Measurements from ENCODE around the gene AFF3.

GRCh38 chr2:99653433-99653832, 489.0 kb downstream of the AFF3 start:
- TF ChIP-seq, protein P1, sequence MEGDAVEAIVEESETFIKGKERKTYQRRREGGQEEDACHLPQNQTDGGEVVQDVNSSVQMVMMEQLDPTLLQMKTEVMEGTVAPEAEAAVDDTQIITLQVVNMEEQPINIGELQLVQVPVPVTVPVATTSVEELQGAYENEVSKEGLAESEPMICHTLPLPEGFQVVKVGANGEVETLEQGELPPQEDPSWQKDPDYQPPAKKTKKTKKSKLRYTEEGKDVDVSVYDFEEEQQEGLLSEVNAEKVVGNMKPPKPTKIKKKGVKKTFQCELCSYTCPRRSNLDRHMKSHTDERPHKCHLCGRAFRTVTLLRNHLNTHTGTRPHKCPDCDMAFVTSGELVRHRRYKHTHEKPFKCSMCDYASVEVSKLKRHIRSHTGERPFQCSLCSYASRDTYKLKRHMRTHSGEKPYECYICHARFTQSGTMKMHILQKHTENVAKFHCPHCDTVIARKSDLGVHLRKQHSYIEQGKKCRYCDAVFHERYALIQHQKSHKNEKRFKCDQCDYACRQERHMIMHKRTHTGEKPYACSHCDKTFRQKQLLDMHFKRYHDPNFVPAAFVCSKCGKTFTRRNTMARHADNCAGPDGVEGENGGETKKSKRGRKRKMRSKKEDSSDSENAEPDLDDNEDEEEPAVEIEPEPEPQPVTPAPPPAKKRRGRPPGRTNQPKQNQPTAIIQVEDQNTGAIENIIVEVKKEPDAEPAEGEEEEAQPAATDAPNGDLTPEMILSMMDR (IDR thresholded peaks at IDR 0.05; ENCODE audit: low read length), result 0 out of 2 replicates have a peak, but pooled peaks have one; percentile 4
- TF ChIP-seq EZH2phosphoT487 (IDR thresholded peaks at IDR 0.05; ENCODE audit: low read length), result no peak
